Bladder microvascular endothelial cell (primary cell): ENCODE measurements around the gene BBOF1. TPM values are rescaled to one million over a fixed set of nuclear protein-coding genes. Genes with fewer than 3 reads are reported as not detected.

Experiments used
- total RNA-seq: library from RNA; depleted of rRNA; stranded (reverse); fragments of >200 nt; gene quantifications from 2 replicates; pipeline ENCODE4 v1.2.3, GENCODE V29; 2014

BBOF1 gene, protein sequence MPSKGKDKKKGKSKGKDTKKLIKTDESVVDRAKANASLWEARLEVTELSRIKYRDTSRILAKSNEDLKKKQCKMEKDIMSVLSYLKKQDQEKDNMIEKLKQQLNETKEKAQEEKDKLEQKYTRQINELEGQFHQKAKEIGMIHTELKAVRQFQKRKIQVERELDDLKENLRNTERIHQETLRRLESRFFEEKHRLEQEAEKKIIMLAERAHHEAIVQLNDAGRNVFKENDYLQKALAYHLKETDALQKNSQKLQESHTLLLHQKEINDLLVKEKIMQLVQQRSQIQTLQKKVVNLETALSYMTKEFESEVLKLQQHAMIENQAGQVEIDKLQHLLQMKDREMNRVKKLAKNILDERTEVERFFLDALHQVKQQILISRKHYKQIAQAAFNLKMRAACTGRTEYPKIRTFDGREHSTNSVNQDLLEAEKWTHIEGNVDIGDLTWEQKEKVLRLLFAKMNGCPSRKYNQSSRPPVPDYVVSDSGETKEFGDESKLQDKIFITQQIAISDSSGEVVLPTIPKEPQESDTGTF
- total RNA-seq: 0.97 and 2.4 TPM in 2 replicates

DNA sequence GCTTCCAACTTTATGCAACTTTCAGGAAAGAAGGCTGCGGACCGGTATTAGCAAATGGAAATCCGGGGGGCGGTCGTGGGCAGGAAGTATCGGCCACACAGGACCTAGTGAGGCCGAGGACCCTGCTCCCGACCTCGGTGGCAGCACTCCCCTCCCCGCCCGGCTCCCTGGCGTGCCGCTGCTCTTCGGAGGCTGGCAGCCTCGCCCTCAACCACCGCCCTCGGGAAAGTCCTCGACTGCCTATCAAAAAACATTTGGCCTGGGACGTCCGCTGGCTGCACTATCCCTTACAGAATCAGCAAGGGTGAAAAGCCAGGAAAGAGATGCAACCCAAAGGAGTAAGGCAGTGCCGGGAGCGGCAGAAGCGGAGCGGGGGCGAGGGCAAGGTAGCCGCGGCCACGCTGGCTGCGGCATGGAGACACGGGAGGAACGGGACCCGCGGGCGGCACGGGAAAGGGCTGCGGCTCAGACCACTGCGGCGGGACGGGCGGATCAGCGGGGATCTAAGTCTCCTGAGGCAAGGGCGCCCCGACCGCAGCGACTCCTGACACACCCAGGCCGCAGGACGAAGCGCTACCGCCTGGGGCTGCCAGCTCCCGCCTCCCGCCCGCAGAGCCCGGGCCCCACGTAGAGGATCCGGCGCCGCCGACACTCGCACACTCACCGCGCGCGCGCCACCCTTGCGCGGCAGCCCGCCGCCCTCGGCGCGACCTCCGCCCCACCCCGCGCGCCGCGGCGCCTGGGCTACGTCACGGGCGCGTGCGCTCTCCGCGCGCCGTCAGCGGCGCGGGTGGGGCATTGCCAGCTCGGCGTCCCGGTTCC is at the start of gene BBOF1, which contains the start of gene ENTPD5:
Gene BBOF1, plus strand, starts transcription at position 764 of the 822 bp plus-strand sequence. CDS start 130 bp downstream, outside the sequence.
Gene ENTPD5, minus strand, starts transcription at position 703 of the 822 bp plus-strand sequence. CDS start 31,186 bp downstream, outside the sequence.

DNA sequence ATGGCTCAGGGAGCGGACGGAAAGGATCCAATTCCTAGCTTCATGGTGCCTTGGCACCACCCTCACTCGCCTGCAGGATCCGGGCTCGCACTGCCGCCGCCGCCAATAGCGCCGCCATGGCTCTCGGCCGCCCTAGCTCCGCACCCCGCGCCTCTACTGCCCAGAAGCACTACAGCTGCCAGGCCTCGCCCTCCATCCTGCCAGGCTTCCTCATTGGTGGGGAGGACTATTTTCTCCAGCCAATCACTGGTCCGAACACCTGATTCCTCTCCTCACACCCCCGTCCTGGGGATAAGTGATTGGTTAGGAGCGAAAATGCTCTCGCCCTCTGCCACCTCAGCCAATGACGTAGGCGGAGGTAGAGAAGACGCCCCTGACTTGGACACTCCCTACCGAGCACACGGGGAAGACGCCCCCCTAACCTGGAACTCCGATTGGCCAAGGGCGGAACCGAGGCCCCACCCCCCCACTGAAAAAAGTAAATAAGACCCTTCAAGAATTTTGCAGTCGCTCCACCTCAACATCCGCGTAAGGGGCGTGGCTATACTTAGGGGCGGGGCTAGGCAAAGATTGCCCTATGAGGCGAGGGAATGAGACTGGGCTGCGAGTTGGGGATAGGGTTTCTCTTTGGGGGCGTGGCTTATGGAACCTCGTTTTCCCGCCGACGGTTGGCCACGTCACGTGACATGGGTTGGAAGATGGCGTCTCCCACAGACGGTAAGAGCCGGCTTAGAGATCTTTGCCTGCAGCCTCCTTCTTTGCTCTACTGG is 65.3 kb downstream of the BBOF1 start, which contains the start of the genes ALDH6A1 and LIN52:
Gene ALDH6A1, minus strand, starts transcription at position 177 of the 770 bp plus-strand sequence. Its CDS starts 59 bp downstream, at position 118.
Gene LIN52, plus strand, starts transcription at position 680 of the 770 bp plus-strand sequence. Its CDS starts 19 bp downstream, at position 699.

Other genes with a start within 250 kb of the BBOF1 start
- 1.1 and 3.5 TPM in 2 replicates for gene PTGR2, start 167.5 kb upstream of the BBOF1 start, total RNA-seq
- 49.2 and 55.9 TPM in 2 replicates for gene ZNF410, start 132.5 kb upstream of the BBOF1 start, total RNA-seq
- 1.8 and 3.3 TPM in 2 replicates for gene FAM161B, start 69.3 kb upstream of the BBOF1 start, total RNA-seq
- 11.8 and 21.6 TPM in 2 replicates for gene COQ6, start 69.0 kb upstream of the BBOF1 start, total RNA-seq
- 5.8 and 10.3 TPM in 2 replicates for gene ENTPD5, start 61 bp upstream of the BBOF1 start, total RNA-seq
- 8.6 and 23.3 TPM in 2 replicates for gene ALDH6A1, start 65.1 kb downstream of the BBOF1 start, total RNA-seq
- gene LIN52, start 65.6 kb downstream of the BBOF1 start, total RNA-seq: 7.8 and 10.2 TPM in 2 replicates
- not detected in 2 replicates for gene VSX2, start 220.1 kb downstream of the BBOF1 start, total RNA-seq